GM11168 (cell line): ENCODE data around the gene TGFBR3L.
"Not testable (repeated sequence)": the region's sequence is repeated elsewhere in the genome, so short reads cannot be mapped to it uniquely, and the experiment has no call there.

Experiments
- in situ Hi-C: fragments of 300-500 bp; cut with MboI; formaldehyde crosslinking; loops from one replicate; pipeline ENCODE4 v1.12.0; 2022; ENCODE audit warnings: low sequenced_read_pairs; ENCODE audit not compliant: unreplicated experiment

Gene TGFBR3L

DNA sequence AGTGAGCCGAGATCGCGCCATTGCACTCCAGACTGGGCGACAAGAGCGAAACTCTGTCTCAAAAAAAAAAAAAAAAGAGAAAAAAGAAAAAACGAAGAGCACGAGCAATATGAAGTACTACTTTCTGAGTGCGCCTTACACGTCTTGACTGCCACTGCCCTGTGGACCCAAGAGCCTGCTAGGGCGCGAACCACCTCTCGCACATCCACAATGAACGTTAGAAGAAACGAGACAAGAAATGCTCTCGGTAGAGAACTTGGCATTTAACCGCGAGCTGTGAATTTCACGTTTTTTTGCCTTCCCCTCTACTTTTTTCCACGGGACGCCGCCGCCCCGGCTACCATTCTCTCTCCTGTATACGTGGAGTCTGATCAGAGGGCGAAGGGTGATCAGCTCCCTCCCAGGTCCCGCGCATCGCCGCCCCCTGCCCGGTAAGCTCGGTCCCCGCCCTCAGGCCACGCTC lies 28.4 kb downstream of the TGFBR3L start:
- in situ Hi-C loops: no loop called here

DNA sequence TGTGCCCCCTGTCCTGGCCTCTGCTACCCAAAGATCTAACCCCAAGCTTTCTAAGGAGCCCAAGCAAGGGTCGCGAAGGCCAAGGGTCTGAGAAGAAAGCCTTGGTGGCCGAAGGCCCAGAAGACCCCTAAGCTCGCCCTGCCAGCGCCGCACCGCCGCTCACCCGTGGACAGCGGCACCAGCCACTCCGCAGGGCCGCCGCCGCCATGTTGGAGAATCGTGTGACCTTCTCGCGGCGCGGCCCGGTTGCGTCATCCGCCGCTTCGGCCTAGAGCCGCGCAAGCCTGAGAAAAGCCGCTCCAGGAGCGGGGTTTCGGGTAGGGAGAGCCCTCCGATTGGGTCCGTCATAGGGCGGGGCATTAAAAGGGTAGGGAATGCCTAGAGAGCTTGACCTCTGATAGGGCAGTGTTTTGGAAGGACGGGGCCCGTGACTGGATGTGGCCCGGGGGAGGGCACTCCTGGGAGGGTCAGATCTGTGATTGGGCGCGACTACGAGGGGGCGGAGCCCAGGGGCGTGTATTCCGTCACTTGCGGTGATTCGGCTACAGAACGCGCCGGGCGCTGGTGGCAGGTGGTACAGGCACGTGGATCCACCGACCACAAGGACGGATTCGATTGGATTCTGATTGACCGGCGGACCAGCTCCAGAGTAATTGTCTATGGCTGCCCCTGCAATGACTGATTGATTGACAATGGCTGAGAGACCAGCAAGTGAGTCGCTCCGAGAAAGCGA lies 29.0 kb downstream of the TGFBR3L start, which contains the start of gene TIMM44:
TIMM44 (minus strand) TSS at position 223 of the 733 bp plus-strand sequence; CDS start at position 208, 15 bp downstream.
- in situ Hi-C loops: no loop called here

DNA sequence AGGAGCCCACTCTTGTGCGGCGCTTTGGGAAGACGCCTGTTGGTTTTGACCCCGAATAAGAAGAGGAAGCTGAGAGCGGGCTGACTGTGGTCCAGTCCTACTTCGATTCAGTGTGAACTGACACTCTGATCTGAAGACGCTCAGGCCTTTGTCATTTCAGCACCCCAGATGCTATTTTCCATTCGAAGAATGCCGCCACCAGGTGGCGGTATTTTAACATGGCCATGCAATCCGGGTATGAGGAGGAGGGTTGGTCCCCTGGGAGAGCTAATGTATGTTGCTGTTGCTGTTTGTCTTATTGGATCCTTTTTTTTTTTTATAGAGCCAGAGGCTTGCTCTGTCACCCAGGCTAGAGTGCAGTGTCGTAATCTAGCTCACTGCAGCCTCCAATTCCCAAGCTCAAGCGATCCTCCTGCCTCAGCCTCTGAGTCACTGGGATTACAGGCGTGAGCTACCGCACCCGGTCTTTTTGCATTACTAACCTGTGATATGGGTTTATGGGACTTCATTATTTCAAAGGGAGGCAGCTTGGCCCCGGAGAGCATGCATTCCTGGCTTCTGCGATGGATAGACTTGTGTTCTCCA lies 29.6 kb downstream of the TGFBR3L start:
- in situ Hi-C loops: no loop called here

DNA sequence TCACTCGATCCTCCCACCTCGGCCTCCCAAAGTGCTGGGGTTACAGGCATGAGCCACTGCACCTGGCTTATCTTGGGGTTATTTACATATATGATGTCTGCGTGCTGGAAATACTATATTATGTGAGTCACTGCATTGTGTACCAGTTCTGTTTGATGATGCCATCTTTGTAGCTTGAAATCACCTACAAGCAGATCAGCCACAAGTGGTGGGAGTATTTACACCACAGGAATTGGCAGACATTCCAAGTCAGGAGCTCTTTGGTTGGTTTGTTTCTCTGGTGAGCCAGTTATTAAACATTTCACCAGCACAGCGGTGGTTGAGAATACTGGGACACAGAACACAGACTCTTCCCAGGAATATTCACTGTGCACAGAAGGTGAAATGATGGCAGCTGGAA lies 33.3 kb downstream of the TGFBR3L start:
- in situ Hi-C loops: no loop called here

DNA sequence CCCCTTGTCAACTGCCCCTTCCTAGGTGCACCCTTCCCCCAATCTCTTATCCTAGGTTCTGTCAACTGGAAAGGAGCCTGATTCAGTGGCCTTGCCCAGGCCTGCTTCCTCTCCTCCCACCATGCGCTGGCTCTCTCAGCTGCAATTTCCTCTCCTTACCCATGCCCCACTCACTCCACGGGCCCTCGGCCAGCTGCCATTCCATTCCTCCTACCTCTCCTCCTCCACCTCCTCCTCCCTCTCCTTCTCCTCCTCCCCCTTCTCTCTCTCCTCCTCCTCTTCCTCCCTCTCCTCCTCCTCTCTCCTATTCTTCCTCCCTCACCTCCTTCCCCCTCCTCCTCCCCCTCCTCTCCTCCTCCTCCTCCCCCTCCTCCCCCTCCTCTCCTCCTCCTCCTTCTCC lies 38.4 kb downstream of the TGFBR3L start:
- in situ Hi-C loops: no loop called here

DNA sequence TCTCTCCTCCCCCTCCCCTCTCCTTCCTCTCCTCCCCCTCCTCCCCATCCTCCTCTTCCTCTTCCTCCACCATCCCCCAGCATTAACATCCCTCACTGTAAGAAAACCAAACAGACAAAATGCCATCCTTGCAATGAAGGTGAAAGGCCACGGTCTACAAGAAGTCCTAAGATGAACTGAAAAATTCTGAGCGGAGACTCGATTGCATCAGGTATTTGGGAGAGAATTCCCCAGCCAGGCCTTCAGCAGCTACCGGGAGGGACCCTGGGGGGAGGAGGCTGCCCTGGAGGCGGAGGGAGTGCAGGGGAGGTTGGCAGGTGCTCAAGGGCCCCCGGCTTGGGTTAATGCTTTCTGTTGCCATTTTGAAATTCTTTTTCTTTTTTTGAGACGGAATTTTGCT lies 38.9 kb downstream of the TGFBR3L start:
- in situ Hi-C loops: no loop called here

DNA sequence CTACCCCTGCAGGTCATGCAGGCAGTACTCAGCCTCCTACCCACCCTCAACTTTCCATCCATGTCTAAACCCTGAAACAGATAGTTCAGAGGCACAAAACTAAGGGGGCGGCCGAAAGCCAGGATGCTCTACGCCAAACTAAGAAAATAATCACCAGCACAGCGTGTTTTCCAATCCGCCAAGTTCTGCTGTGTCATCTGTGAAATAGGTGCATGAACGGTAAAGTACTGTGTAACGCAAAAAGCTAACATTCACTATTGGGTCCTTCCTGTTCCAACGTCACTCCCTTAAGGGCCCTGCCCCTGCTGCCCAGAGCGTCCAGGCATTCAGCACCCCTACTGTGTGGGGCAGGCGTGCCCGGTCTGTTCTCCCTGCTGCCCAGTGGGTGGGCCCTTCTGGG lies 41.1 kb downstream of the TGFBR3L start:
- in situ Hi-C loops: no loop called here

DNA sequence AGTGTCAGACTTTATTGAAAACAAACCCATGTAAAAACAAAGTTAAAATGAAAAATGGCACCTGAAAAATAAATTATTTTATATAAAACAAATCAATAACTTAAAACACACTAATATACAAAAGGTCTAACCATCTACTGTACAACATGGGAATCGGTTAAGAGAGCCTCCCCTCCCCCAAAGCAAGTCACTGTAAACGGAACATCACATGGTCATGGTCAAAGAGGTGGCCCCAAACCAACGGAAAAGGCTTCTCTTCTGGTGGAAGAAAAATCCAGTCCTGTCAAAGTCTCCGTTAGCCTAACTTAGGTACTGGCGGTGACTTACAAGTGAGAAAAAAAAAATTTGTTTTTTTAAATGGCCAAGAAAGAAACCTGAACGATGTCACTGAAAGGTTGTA lies 44.6 kb downstream of the TGFBR3L start:
- in situ Hi-C loops: no loop called here

DNA sequence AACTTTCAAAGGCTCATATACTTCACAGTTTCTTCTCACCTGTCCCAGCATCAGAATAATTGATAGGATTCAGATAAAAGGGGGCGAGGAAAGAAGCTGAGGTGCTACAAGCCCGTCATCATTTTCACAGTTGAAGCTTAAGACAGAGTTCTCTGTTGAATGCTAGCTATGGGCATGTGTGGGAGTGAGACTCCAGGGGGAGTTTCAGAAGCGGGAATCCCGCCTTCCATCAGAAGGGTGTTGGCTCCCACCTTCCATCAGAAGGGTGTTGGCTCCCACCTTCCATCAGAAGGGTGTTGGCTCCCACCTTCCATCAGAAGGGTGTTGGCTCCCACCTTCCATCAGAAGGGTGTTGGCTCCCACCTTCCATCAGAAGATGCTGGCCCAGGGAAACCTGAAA lies 46.5 kb downstream of the TGFBR3L start:
- in situ Hi-C loops: not testable (repeated sequence)

DNA sequence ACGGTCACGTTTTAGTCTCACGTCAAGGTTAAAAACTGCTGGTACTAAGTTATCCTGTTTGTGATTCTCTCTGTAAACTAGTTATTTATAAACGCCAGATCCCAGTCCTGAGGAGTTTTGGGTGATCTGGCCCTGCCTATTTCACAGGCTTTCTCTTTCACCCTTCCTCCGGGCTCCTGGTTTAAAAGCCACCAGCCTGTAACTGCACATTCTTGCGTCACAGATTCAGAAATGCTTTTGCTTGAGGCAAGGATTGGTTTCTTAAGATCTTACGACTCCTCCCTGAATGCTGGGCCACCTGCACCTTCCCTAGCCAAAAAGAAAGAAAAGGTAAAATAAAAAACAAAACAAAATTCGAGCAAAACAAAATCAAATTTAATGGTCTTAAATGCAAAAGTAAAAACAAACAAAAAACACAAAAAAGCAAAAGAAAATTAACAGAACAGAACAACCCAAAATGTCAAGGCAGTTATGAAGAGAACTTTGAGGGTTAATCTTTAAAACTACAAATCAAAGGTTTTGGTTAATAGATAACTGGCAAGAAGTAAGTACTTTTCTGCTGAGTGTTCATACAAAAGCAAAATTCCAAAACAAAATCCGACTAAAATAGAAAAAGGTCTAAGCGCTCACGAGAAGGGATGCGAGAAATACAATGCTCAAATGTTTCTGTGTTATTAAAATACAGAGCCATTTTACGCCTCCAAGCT lies 47.4 kb downstream of the TGFBR3L start:
- in situ Hi-C loops: no loop called here

DNA sequence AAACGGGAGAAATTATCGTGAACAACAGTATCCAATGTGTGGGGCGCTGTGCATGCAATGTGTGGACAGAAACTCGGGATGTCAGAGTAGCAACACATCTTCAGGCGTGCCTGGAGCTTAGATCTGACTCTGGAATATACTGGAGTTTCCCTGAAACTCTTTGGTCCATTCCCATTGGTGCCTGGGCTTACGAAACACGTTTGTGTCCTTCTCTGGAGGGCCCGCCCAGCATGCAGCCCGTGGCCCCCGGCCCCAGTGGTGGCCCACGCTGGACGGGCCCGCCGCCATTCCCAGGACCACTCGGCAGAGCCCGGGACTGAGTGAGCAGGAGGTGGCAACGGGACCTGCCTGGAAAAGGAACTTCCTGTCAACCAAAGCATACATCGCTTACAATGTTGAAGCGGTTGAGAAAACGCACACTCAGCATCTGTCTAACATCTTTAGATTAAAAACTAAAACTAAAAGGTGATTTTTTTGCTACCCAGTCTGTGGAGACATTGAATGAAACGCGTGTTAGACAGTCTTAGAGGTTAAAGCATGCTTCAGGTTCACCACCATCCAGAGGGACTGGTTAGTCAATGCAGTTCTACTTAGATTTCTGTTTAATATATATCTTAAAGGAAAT lies 48.1 kb downstream of the TGFBR3L start:
- in situ Hi-C loops: no loop called here

DNA sequence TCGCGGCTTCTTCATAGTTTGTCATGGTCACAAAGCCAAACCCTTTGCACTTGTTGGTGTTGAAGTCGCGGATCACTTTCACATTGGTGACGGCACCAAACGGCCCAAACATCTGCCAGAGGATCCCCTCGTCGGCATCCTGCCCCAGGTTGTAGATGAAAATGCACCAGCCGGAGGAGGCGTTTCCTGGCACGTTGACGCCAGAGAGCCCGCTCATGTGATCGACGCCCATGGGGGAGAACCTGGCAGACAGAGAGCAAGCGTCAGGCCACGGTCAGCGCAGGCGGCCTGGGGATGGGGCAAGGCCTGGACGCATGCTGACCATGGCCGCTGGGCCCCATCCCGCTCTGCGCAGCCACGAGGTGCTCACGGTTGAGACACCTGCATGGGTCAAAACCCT lies 48.9 kb downstream of the TGFBR3L start:
- in situ Hi-C loops: no loop called here

DNA sequence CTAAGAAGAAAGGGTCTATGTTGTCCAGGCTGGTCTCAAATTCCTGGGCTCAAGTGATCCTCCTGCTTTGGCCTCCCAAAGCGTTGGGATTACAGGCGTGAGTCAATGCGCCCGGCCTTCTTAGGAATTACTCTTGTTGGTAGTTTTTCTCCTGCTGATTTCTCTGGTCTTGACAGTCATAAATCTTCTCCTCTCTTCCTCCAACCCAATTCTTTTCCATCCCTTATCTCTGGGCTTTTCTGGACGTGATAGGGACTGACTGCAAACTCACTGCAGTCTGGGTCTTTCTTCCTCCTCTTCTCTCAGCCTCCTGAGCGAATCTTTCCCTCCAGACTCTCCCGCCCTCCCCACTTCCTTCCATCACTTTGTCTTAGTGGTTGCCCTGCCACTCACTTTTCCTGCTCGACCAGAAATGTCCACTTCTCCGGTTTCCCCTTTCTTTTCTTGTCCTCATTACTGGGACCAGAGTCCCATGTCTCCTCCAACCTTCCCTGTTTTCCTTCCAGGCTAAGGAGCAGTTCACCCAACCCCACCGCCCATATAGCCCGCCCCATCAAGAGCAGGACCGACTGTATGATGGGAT lies 50.7 kb downstream of the TGFBR3L start:
- in situ Hi-C loops: no loop called here

DNA sequence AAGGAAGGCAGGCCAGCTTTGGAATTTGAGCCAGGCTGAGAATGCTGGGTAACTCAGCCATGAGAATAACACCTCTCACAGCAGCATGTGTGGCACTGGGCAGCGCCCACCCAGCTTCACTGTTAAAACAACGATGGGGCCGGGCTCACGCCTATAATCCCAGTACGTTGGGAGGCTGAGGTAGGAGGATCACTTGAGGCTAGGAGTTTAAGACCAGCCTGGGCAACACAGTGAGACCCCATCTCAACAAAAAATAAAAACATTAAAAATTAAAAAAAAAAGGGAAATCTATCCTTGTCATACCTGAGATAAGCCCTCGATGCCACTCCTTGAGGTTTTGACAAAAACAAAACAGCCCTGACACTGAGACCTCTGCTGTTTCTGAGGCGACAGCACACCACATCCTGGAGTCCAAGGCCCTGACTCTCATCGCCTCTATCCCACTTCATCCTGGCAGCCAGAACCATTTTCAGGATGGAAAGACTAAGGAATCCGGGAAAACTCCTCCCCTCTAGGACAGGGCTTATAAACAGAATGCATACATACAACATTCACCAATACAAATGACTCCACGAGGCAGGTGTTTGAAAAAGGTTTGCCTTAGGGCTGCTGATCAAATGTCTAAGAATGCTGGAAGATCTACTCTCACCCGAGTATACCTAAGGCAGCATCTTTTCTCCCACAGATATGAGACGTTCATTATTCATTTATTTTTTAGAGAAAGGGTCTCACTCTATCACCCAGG lies 51.5 kb downstream of the TGFBR3L start:
- in situ Hi-C loops: no loop called here

DNA sequence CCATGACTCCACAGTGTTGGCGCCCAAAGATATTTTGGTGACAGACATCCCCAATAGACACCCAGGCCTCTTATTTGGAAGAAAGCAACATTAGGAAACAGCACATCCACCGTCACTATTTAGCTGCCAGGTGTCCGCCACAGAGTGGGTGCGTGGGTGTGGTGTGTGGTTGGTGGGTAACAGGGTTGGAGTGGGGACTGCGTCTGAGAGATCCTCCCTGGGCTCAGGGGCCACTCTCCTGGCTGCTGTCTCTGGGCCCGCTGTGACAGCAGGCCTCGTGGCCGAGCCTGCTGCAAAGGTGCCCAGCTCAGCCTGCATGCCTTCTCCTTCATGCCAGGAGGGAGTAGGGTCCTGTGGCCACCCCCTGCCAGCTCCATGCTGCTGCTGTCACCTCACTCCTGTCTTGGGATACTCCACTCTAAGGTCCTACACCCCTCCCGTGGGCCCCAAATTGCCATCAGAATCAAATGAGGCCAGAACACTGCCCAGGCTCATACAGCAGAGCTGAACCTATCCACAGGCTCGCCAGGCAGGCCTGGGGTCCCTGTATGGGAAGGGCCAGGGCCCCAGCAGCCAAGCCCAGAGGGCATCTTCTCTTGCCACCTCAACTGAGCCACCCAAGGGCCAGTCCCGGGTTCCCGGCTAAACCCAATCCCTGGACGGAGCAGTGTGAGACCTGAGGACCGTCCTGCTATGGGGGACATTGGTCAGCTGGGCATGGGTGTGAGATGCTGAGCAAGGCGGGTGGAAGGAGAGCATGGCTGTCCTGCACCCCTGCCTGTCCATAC lies 53.6 kb downstream of the TGFBR3L start:
- in situ Hi-C loops: no loop called here
